Upper lobe of left lung (tissue), 6 donors: ENCODE data around the gene YAF2. TPM values are rescaled to one million over a fixed set of nuclear protein-coding genes. Genes with fewer than 3 reads are reported as not detected.
"Not testable (repeated sequence)": the region's sequence is repeated elsewhere in the genome, so short reads cannot be mapped to it uniquely, and the experiment has no call there.

Source experiments
- ATAC-seq, 2 donors: fragments of 200-7000 bp; cut with Tn5 transposase; one replicate each; pipeline ENCODE4 v1.9.1; 2022; ENCODE audit warnings: mild to moderate bottlenecking in 2 of 2, moderate library complexity in 2 of 2; ENCODE audit not compliant: low FRiP score in 2 of 2
- DNase-seq, 2 donors: peaks; one replicate each; pipeline ENCODE4 v3.0.0-alpha.2; 2019 to 2020
- H3K27ac ChIP-seq, 4 donors: fragments of 200-600 bp; sonication (generic); one replicate each; pipeline ENCODE4 v1.5.1; 2016 to 2019
- H3K27me3 ChIP-seq, 4 donors: fragments of 200-600 bp; sonication (generic); one replicate each; pipeline ENCODE4 v1.5.1; 2017 to 2019
- H3K36me3 ChIP-seq, 4 donors: fragments of 200-600 bp; sonication (generic); one replicate each; pipeline ENCODE4 v1.5.1; 2016 to 2019
- H3K4me1 ChIP-seq, 4 donors: fragments of 200-600 bp; sonication (generic); one replicate each; pipeline ENCODE4 v1.5.1; 2018 to 2019
- H3K4me3 ChIP-seq, 4 donors: fragments of 200-600 bp; sonication (generic); one replicate each; pipeline ENCODE4 v1.5.1; 2017 to 2019; ENCODE audit warnings: mild to moderate bottlenecking in 2 of 4, moderate library complexity in 1 of 4
- H3K9me3 ChIP-seq, 4 donors: fragments of 200-600 bp; sonication (generic); one replicate each; pipeline ENCODE4 v1.5.1; 2018 to 2019
- EP300 ChIP-seq, 4 donors: sonication (generic); formaldehyde crosslinking; IDR thresholded peaks; one replicate each; pipeline ENCODE4 v1.5.1; 2017; ENCODE audit warnings: antibody characterized with exemption in 4 of 4, control low read depth in 2 of 4
- POLR2A ChIP-seq, 4 donors: fragments of 450-650 bp; IDR thresholded peaks; one replicate each; pipeline ENCODE4 v1.5.1; 2016 to 2017; ENCODE audit warnings: antibody characterized with exemption in 4 of 4, mild to moderate bottlenecking in 2 of 4
- POLR2AphosphoS5 ChIP-seq, 2 donors: sonication (generic); formaldehyde crosslinking; IDR thresholded peaks; one replicate each; pipeline ENCODE4 v1.5.1; 2017; ENCODE audit warnings: antibody characterized with exemption in 2 of 2
- WGBS, 2 donors: methylation state at CpG; one replicate each; pipeline ENCODE4 v1.1.5; 2017 to 2018; 5-methylcytosine and 5-hydroxymethylcytosine counted together
- total RNA-seq, 6 donors: library from RNA; depleted of rRNA in 4 of 6; stranded (reverse); fragments of >200 nt in 4 of 6; gene quantifications; one replicate each; pipeline versions ENCODE4 v1.1.0 to v1.2.1, GENCODE V29; 2016 to 2021
- TF ChIP-seq, protein P1 (sequence below), 6 experiments: fragments of 450-650 bp in 4 of 6; fragments of 200-600 bp in 2 of 6; sonication (generic) in 2 of 6; IDR thresholded peaks; one replicate each; pipeline ENCODE4 v1.5.1; 2016 to 2019; ENCODE audit warnings: antibody characterized with exemption in 6 of 6
- donor health status: DM: no; HTN: no; CAD: no; lungs with moderate emphysema.
- donor health status: DM: no; HTN: yes; CAD: no; lungs with severe emphysema.

The YAF2 gene
- total RNA-seq, 6 donors from 2014 or later: 11.7 to 44.0 (median 29.8) TPM

DNA sequence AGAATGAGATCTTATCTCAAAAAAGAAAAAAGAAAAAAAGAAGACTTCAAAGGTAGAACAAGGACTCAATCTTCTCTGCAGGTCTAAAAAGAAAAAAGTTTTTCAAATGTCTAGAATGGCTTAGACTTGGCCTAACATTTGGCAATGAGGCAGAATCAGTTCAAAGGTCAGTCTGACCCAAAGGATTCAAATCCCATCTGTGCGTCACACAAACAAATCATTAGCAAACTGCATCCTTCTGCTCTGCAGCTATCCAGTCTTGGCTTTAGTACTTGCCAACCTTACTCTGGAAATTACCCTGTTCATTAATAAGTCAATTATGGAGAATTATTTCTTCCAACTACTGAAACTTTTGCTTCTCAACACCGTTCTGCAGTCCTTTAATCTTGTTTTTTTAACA, 3.1 kb downstream of the YAF2 start:
- ATAC-seq: no peak
- peaks cover 0 to 9% (median 0%) of the 10 kb centered on the region in 4 donors for H3K36me3 ChIP-seq
- no peaks in the 10 kb centered on the region for H3K27me3 ChIP-seq
- H3K4me3 ChIP-seq: no peak overlapping the region
- no peaks in the 10 kb centered on the region for H3K9me3 ChIP-seq
- no peak for TF ChIP-seq POLR2A (IDR thresholded peaks at IDR 0.05)
- TF ChIP-seq POLR2AphosphoS5 (IDR thresholded peaks at IDR 0.05): no peak
- no peak for TF ChIP-seq EP300 (IDR thresholded peaks at IDR 0.05)
- TF ChIP-seq, protein P1, sequence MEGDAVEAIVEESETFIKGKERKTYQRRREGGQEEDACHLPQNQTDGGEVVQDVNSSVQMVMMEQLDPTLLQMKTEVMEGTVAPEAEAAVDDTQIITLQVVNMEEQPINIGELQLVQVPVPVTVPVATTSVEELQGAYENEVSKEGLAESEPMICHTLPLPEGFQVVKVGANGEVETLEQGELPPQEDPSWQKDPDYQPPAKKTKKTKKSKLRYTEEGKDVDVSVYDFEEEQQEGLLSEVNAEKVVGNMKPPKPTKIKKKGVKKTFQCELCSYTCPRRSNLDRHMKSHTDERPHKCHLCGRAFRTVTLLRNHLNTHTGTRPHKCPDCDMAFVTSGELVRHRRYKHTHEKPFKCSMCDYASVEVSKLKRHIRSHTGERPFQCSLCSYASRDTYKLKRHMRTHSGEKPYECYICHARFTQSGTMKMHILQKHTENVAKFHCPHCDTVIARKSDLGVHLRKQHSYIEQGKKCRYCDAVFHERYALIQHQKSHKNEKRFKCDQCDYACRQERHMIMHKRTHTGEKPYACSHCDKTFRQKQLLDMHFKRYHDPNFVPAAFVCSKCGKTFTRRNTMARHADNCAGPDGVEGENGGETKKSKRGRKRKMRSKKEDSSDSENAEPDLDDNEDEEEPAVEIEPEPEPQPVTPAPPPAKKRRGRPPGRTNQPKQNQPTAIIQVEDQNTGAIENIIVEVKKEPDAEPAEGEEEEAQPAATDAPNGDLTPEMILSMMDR (IDR thresholded peaks at IDR 0.05): no peak
- 74 to 77% methylated on average over 2 of the region's 2 CpGs for WGBS, 2 donors
- no peak for DNase-seq
- peak overlapping the region in 2 of 4 donors; percentile 52 to 62 for H3K27ac ChIP-seq
- H3K4me1 ChIP-seq: peaks cover 16 to 36% (median 27%) of the 10 kb centered on the region in 4 donors

DNA sequence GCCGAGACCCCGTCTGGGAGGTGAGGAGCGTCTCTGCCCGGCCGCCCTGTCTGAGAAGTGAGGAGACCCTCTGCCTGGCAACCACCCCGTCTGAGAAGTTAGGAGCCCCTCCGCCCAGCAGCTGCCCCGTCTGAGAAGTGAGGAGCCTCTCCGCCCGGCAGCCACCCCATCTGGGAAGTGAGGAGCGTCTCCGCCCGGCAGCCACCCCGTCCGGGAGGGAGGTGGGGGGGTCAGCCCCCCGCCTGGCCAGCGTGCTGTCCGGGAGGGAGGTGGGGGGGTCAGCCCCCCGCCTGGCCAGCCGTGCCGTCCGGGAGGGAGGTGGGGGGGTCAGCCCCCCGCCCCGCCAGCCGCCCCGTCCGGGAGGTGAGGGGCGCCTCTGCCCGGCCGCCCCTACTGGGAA, 10.5 kb downstream of the YAF2 start:
- not testable (repeated sequence) for H3K9me3 ChIP-seq, ATAC-seq, H3K36me3 ChIP-seq, H3K27me3 ChIP-seq, H3K4me1 ChIP-seq, H3K4me3 ChIP-seq, H3K27ac ChIP-seq
- DNase-seq: peak in 1 of 2 donors; percentile 24
- no CpG with 5 or more reads among the region's 30 CpGs for WGBS, 2 donors

DNA sequence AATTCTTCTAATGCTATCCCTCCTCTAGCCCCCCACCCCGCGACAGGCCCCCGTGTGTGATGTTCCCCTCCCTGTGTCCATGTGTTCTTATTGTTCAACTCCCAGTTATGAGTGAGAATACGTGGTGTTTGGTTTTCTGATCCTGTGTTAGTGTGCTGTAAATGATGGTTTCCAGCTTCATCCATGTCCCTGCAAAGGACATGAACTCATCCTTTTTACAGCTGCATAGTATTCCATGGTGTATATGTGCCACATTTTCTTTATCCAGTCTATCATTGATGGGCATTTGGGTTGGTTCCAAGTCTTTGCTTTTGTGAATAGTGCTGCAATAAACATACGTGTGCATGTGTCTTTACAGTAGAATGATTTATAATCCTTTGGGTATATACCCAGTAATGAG, 13.5 kb downstream of the YAF2 start:
- not testable (repeated sequence) for H3K9me3 ChIP-seq, H3K4me1 ChIP-seq, H3K4me3 ChIP-seq, ATAC-seq, H3K36me3 ChIP-seq, H3K27me3 ChIP-seq, DNase-seq, H3K27ac ChIP-seq
- 97 to 100% methylated on average over 5 of the region's 5 CpGs for WGBS, 2 donors

DNA sequence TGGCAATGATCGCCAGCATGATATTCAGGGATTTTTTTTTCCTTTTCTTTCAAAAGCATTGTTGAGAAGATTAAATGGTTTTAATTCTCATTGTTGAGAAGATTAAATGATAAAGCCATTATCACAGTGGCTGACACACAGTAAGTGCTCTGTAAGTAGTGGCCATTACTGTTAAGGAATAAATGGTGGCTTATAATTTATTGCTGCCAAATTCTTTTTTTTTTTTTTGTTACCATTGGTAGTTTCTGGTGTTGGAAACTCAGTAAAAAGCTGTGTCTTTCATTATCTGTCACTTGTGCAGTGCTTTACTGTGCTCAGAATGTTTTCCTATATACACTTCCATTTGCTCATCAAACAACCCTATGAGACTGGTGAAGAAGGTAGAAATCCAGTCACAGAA, 15.3 kb downstream of the YAF2 start:
- Histone ChIP-seq H3K4me3 (no peak overlapping the region), H3K36me3 (peaks cover 0 to 7% (median 0%) of the 10 kb centered on the region in 4 donors), H3K4me1 (peaks cover 0 to 5% (median 1%) of the 10 kb centered on the region in 4 donors), H3K27me3 (no peaks in the 10 kb centered on the region), H3K27ac (no peak overlapping the region), H3K9me3 (no peaks in the 10 kb centered on the region)
- ATAC-seq (no peak), DNase-seq (no peak)
- no peak for TF ChIP-seq POLR2A (IDR thresholded peaks at IDR 0.05)
- TF ChIP-seq, protein P1 (IDR thresholded peaks at IDR 0.05): no peak
- no peak for TF ChIP-seq POLR2AphosphoS5 (IDR thresholded peaks at IDR 0.05)
- no peak for TF ChIP-seq EP300 (IDR thresholded peaks at IDR 0.05)
- WGBS, 2 donors: 98 to 100% methylated on average over 1 of the region's 1 CpG

DNA sequence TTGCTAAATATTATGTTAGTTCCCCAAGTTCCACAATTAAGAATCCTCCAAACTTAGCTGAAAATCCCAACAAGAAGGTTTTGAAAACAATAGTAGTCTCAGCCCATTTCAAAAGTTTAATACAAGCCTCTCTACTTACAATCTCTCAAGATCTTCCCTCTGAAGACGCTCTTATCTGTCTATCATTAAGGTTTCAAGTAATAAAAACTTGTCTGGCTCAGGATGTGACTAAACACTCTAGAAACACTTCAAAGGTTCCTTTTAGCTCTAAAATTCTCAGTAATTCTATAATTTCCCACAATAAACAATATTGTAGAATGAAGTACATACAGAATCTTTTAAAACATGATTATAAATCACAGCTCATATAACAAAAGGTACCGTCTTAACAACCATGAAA, 16.3 kb downstream of the YAF2 start:
- 63 to 71% methylated on average over 2 of the region's 2 CpGs for WGBS, 2 donors
- peaks cover 0 to 7% (median 2%) of the 10 kb centered on the region in 4 donors for H3K4me1 ChIP-seq
- H3K4me3 ChIP-seq: no peak overlapping the region
- H3K27me3 ChIP-seq: no peaks in the 10 kb centered on the region
- H3K36me3 ChIP-seq: peaks cover 0 to 7% (median 0%) of the 10 kb centered on the region in 4 donors
- DNase-seq: no peak
- H3K27ac ChIP-seq: no peak overlapping the region
- no peaks in the 10 kb centered on the region for H3K9me3 ChIP-seq
- TF ChIP-seq EP300 (IDR thresholded peaks at IDR 0.05) (no peak), POLR2A (IDR thresholded peaks at IDR 0.05) (no peak), POLR2AphosphoS5 (IDR thresholded peaks at IDR 0.05) (no peak)
- TF ChIP-seq, protein P1 (IDR thresholded peaks at IDR 0.05): no peak
- no peak for ATAC-seq

DNA sequence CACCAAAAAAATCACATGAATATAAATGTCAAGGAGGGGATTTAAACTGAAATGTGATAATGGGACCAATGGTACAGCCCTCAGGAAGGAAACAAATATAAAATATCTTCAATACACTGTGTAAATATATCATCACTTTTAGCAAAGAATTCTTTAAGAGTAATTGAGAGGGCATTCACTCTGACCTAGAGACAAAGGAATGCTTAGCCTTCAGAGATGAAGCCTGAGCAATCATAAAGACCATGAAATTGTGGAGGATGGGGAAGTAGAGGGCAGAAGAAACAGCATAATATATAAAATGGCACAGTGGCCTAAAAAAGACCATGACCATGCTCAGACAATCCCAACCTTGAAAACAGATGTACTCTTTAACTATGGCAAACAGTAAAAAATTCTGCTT, 20.4 kb downstream of the YAF2 start:
- H3K4me1 ChIP-seq: peaks cover 0 to 7% (median 5%) of the 10 kb centered on the region in 4 donors
- TF ChIP-seq EP300 (IDR thresholded peaks at IDR 0.05) (no peak), POLR2AphosphoS5 (IDR thresholded peaks at IDR 0.05) (no peak), POLR2A (IDR thresholded peaks at IDR 0.05) (no peak)
- TF ChIP-seq, protein P1 (IDR thresholded peaks at IDR 0.05): no peak
- H3K27me3 ChIP-seq: no peaks in the 10 kb centered on the region
- no peak for ATAC-seq
- no peaks in the 10 kb centered on the region for H3K9me3 ChIP-seq
- no peak overlapping the region for H3K4me3 ChIP-seq
- H3K27ac ChIP-seq: no peak overlapping the region
- no peaks in the 10 kb centered on the region for H3K36me3 ChIP-seq
- DNase-seq: no peak
